Adrenal gland (tissue), 12 donors: ENCODE data around the gene FRMD1. TPM values are rescaled to one million over a fixed set of nuclear protein-coding genes. Genes with fewer than 3 reads are reported as not detected.

ENCODE experiments used
- DNase-seq, 7 donors: peaks; one replicate each; pipeline ENCODE4 v3.0.0-alpha.2; 2019 to 2020
- H3K27ac ChIP-seq, 5 donors: fragments of 200-600 bp; sonication (generic) in 4 of 5; 1 replicate in 3 of 5; 2 replicates in 2 of 5; pipeline versions ENCODE4 v1.5.1 to v1.8.0; 2016 to 2020; ENCODE audit warnings: mild to moderate bottlenecking in 1 of 5
- H3K27me3 ChIP-seq: fragments of 200-600 bp; 2 replicates; pipeline ENCODE4 v1.8.0; 2021
- H3K36me3 ChIP-seq, 2 donors: fragments of 200-600 bp; replicated peaks in 1 of 2; 1 replicate in 1 of 2; 2 replicates in 1 of 2; pipeline versions ENCODE4 v1.5.1 to v1.8.0; 2018 to 2022
- H3K4me1 ChIP-seq, 2 donors: fragments of 200-600 bp; replicated peaks in 1 of 2; 1 replicate in 1 of 2; 2 replicates in 1 of 2; pipeline versions ENCODE4 v1.5.1 to v1.8.0; 2018 to 2021
- H3K4me3 ChIP-seq, 4 donors: fragments of 200-600 bp; sonication (generic) in 3 of 4; one replicate each; pipeline ENCODE4 v1.5.1; 2016 to 2018
- H3K9me3 ChIP-seq, 3 donors: fragments of 200-600 bp; sonication (generic) in 1 of 3; replicated peaks in 1 of 3; 1 replicate in 2 of 3; 2 replicates in 1 of 3; pipeline versions ENCODE4 v1.5.1 to v1.8.0; 2016 to 2021
- POLR2A ChIP-seq, 2 donors: fragments of 450-650 bp; IDR thresholded peaks; one replicate each; pipeline ENCODE4 v1.6.1; 2017; ENCODE audit warnings: antibody characterized with exemption in 2 of 2, mild to moderate bottlenecking in 2 of 2, moderate library complexity in 1 of 2
- WGBS, 4 donors: extraction: QIAGEN DNeasy Blood & Tissue Kit in 2 of 4; methylation state at CpG; one replicate each; pipeline versions ENCODE4 v1.1.5 to v1.1.7; 2013 to 2017; 5-methylcytosine and 5-hydroxymethylcytosine counted together
- intact Hi-C, 2 donors: fragments of 100-400 bp; cut with DNase I; formaldehyde crosslinking; loops; one replicate each; pipeline versions ENCODE4 v1.14.1 to v1.15.0; 2022 to 2023
- polyA plus RNA-seq, 3 donors: library from polyadenylated mRNA; stranded (reverse); fragments of 200-250 nt in 2 of 3; fragments of 350-450 nt in 1 of 3; fragmentation: Illumina TruSeq in 1 of 3; extraction: RNeasy Lipid Tissue Mini Kit (QIAGEN cat#74804) in 1 of 3; gene quantifications; one replicate each; pipeline ENCODE4 v1.2.3, GENCODE V29; 2013 to 2014
- total RNA-seq, 9 donors: library from RNA; depleted of rRNA in 4 of 9; stranded (reverse); fragments of >200 nt in 4 of 9; fragments of 120-200 nt in 1 of 9; fragmentation: NEBNext Ultra II Directional in 1 of 9; extraction: Animal tissue kit (Norgen Biotek cat#: 25700) in 1 of 9; gene quantifications; one replicate each; pipeline versions ENCODE4 v1.1.0 to v1.2.4, GENCODE V29; 2013 to 2023
- TF ChIP-seq, protein P1 (sequence below), 6 experiments: fragments of 450-650 bp in 4 of 6; fragments of 200-600 bp in 2 of 6; sonication (generic) in 1 of 6; IDR thresholded peaks; 1 replicate in 5 of 6; 2 replicates in 1 of 6; pipeline versions ENCODE4 v1.5.1 to v1.8.0; 2016 to 2021; ENCODE audit warnings: antibody characterized with exemption in 6 of 6, mild to moderate bottlenecking in 2 of 6, moderate library complexity in 1 of 6
- donor health status: healthy with polysubstance abuse.
- donor health status: Bipolar disorder and iron deficiency.
- donor health status: DM: yes; HTN: yes; CAD: no.
- donor health status: DM: no; HTN: no; CAD: no.
- donor health status: DM: no; HTN: no; CAD: no.
- donor health status: DM: yes; HTN: yes; CAD: no.

Gene FRMD1
- total and polyA plus RNA-seq, 12 donors, result under 0.01 to 0.32 (median 0.14) TPM; not detected in 7

GRCh38 chr6:168049277-168049676, 29.7 kb downstream of the FRMD1 start:
- intact Hi-C loops, result no loop called here
- Histone ChIP-seq H3K4me1 (no peaks in the 10 kb centered on the region), H3K4me3 (no peak overlapping the region)

DNA sequence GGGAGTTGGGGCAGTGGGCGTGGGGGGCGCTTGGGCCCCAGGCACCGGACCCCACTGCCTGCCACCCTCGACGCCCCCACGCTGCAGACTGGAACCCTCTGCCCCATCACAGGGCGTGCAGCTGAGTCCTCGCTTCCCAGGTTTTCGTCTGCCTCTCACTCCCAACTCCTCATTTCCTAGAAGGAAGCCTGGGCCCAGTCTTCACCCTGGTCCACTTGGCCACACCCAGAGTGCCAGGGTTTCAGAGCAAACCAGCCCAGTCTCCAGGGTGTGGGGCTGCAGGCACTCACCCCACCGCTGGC, 30.3 kb downstream of the FRMD1 start:
- Histone ChIP-seq H3K27me3 (no peaks in the 10 kb centered on the region), H3K36me3 (no peaks in the 10 kb centered on the region), H3K27ac (no peak overlapping the region), H3K4me1 (no peaks in the 10 kb centered on the region), H3K9me3 (no peaks in the 10 kb centered on the region), H3K4me3 (no peak overlapping the region)
- no peak for DNase-seq
- WGBS, 4 donors, result 83 to 100% (median 88%) methylated on average over 1 to 10 of the region's 10 CpGs
- TF ChIP-seq, protein P1, sequence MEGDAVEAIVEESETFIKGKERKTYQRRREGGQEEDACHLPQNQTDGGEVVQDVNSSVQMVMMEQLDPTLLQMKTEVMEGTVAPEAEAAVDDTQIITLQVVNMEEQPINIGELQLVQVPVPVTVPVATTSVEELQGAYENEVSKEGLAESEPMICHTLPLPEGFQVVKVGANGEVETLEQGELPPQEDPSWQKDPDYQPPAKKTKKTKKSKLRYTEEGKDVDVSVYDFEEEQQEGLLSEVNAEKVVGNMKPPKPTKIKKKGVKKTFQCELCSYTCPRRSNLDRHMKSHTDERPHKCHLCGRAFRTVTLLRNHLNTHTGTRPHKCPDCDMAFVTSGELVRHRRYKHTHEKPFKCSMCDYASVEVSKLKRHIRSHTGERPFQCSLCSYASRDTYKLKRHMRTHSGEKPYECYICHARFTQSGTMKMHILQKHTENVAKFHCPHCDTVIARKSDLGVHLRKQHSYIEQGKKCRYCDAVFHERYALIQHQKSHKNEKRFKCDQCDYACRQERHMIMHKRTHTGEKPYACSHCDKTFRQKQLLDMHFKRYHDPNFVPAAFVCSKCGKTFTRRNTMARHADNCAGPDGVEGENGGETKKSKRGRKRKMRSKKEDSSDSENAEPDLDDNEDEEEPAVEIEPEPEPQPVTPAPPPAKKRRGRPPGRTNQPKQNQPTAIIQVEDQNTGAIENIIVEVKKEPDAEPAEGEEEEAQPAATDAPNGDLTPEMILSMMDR (IDR thresholded peaks at IDR 0.05), result no peak
- TF ChIP-seq POLR2A (IDR thresholded peaks at IDR 0.05), result no peak
- intact Hi-C loops, result no loop called here

More at GRCh38 chr6:168049277-168049676, 29.7 kb downstream of the FRMD1 start:
- no peaks in the 10 kb centered on the region for H3K9me3 ChIP-seq
- WGBS, 4 donors, result 87 to 91% (median 90%) methylated on average over 13 to 20 of the region's 20 CpGs
- TF ChIP-seq, protein P1 (IDR thresholded peaks at IDR 0.05), result no peak
- no peak for TF ChIP-seq POLR2A (IDR thresholded peaks at IDR 0.05)
- no peak for DNase-seq
- H3K27ac ChIP-seq, result no peak overlapping the region
- H3K36me3 ChIP-seq, result no peaks in the 10 kb centered on the region
- H3K27me3 ChIP-seq, result no peaks in the 10 kb centered on the region

DNA sequence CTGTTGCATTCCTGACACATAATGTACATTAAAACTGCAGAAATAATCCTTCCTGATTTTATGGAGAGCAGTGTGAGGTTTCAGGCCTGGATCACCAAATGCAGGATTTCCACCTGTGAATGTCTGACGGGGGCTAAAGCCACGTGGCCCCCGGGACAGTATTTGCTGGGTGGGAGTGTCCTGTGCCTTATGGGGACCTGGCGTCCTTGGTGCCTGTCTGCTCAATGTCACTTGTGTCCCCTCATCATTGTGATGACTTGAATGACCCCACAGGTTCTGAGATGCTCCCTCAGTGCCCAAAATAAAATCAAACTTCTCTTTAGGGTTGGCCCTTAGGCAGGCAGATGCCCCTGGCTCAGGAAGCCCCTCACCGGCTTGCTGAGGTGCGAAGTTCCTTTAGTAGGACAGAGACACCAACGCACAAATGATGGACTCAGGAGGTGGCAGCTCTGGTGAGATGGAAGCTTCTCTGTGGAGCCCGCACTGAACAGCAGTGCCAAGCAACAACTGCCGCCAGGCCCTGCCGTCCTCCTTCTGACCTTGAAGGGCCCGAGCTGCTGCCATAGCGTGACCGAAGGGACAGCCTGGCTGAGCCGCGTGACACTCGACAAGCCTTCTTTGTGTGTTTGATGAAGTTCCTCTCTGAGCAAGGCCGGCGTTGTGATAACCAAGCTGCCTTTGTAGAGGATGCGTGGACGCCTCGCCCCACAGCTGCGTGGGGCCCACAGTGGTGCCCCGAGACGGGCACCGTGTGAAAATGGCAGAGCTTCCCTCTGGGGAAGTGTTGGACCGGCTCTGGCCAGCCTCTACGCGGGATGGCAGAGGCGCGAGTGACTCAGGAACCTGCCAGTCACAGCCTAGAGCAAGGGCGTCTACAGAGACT, 30.9 kb downstream of the FRMD1 start:
- H3K27me3 ChIP-seq, result no peaks in the 10 kb centered on the region
- H3K4me1 ChIP-seq, result no peaks in the 10 kb centered on the region
- intact Hi-C loops, result no loop called here
- no peak overlapping the region for H3K27ac ChIP-seq
- WGBS, 4 donors, result 74 to 84% (median 79%) methylated on average over 14 to 31 of the region's 31 CpGs
- H3K9me3 ChIP-seq, result no peaks in the 10 kb centered on the region
- TF ChIP-seq, protein P1 (IDR thresholded peaks at IDR 0.05), result no peak
- no peak for TF ChIP-seq POLR2A (IDR thresholded peaks at IDR 0.05)
- DNase-seq, result no peak
- no peak overlapping the region for H3K4me3 ChIP-seq
- no peaks in the 10 kb centered on the region for H3K36me3 ChIP-seq

DNA sequence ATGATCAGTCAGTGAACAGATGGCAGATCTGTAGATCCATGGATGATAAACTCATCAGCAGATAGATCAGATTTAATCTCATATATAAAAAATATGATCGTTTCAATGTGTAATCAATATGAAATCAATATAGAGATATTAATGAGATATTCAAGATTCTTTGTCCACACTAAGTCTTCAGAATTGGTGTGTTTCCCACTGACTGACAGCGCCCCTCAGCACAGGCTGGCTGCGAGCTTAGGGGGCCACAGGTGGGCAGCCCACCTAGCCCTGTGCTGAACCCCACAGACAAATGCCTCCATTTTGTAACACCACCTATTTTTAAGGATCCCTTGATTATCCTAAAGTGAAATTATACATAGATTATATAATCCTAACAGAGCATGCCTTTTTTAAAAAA, 32.3 kb downstream of the FRMD1 start:
- Histone ChIP-seq H3K4me1 (no peaks in the 10 kb centered on the region), H3K36me3 (no peaks in the 10 kb centered on the region), H3K9me3 (no peaks in the 10 kb centered on the region), H3K4me3 (no peak overlapping the region), H3K27me3 (no peaks in the 10 kb centered on the region), H3K27ac (no peak overlapping the region)
- 87 to 92% (median 87%) methylated on average over 3 of the region's 3 CpGs for WGBS, 4 donors
- intact Hi-C loops, result no loop called here
- TF ChIP-seq, protein P1 (IDR thresholded peaks at IDR 0.05), result no peak
- no peak for TF ChIP-seq POLR2A (IDR thresholded peaks at IDR 0.05)
- DNase-seq, result no peak
